ENCODE results near the gene EML1.

The EML1 gene

DNA sequence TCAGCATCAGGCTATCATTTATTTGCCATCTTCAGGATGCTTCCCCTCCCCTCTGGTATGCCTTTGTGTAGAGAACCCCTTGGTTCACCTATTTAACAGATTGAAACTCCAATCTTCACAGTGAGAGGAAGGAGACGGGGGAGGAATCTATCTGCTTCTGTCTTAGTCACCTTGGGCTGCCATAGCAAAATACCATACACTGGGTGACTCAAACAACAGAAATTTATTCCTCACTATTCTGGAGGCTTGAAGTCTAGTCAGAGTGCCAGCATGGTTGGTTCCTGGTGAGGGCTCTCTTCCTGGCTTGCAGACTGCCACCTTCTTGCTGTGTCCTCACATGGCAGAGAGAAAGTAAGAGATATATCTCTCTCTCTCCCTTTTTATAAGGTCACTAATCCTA lies 13.5 kb upstream of the EML1 start:
- no peak for DNase-seq (ENCODE audit: low spot score)

DNA sequence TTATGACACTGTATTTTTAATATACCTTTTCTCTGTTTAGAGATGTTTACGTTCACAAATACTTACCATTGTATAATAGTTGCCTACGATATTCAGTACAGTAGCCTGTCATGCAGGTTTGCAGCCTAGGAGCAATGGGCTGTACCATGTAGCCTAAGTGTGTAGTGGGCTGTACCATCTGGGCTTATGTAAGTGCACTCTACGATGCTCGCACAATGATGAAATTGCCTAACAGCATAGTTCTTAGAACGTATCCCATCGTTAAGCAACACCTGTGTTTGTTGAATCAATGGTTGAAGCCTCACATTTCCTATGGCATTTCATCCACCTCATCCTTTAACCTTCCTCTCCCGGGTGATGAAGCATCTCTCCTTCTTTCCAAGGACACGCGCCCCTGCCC lies 12.5 kb upstream of the EML1 start:
- no peak for DNase-seq (ENCODE audit: low spot score)

- DNase-seq (ENCODE audit: low spot score), result no peak
Observed at GRCh38 chr14:99781091-99781490, 12.1 kb upstream of the EML1 start.

- no peak for DNase-seq (ENCODE audit: low spot score)
Observed at GRCh38 chr14:99781853-99782610, 11.2 kb upstream of the EML1 start.

GRCh38 chr14:99784508-99784907 lies 8.7 kb upstream of the EML1 start:
- DNase-seq (ENCODE audit: low spot score), result no peak

DNA sequence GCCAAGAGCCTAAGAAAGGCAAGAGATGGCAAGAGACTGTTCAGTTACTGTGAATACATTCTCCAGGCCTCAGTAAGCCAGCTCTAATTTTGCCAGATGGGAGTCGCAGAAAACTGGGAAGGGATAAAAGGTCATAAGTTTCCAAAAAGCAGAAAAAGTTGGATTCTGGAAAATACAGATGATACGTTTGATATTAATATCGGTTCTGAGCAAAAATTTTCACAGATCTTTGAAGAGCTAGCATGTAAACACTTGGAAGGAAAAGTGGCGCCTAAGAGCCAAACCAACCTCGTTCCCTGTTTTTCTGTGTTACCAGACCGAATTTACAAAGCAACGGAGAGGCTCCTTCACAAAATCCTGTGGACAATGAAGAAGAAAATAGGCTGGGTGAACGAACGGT lies 7.8 kb upstream of the EML1 start:
- no peak for DNase-seq (ENCODE audit: low spot score)

- no peak for DNase-seq (ENCODE audit: low spot score)
Observed at GRCh38 chr14:99786511-99786989, 6.7 kb upstream of the EML1 start.

GRCh38 chr14:99788713-99789112 lies 4.5 kb upstream of the EML1 start:
- DNase-seq (ENCODE audit: low spot score), result no peak

GRCh38 chr14:99789581-99789980 lies 3.6 kb upstream of the EML1 start:
- no peak for DNase-seq (ENCODE audit: low spot score)

DNA sequence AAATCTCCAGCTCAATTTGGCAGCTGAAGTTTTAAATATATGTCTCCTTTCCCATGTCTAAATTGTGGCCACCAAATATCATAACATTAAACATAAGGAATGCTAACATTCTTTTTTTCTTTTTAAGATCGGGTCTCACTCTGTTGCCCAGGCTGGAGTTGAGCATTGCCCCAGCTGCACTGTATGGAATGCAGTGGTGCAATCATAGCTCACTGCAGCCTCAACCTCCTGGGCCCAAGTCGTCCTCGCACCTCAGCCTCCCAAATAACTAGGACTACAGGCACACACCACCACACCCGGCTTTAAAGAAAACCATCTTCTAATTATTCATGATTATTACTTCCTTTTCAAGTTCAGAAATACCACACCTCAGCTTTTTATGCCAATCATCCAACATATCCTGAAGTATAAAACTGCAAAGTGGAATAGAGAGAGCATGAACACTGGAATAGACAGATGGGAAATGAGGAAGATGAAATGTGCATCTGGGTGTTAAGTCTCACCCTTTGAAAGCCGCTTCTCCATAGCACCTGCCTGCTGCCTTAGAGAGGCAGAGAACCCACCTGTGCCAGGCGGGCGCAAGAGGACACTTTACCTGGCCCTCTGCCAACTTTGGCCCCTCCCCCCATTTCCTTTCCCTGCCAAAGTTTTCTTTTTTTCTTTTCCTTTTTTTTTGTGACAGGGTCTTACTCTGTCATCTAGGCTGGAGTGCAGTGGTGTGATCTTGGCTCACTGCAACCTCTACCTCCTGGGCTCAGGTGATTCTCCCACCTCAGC lies 2.8 kb upstream of the EML1 start:
- DNase-seq (ENCODE audit: low spot score), result no peak

DNA sequence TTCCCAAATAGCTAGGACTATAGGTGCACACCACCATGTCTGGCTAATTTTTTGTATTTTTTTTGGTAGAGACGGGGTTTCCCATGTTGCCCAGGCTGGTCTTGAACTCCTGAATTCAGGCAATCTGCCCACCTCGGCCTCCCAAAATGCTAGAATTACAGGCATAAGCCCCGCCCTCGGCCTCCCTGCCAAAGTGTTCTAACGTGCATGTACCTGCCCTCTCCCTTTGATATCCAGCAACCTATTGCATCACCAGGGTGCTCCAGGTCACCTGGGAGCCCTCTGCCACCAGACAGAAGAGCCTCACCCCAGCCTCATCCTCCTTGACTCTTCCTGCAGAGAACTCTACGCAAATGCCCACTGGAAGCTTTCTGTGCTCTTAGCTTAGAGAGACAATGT lies 2.2 kb upstream of the EML1 start:
- DNase-seq (ENCODE audit: low spot score), result no peak

- DNase-seq (ENCODE audit: low spot score), result no peak
Observed at GRCh38 chr14:99791476-99792209, 1.6 kb upstream of the EML1 start.

DNA sequence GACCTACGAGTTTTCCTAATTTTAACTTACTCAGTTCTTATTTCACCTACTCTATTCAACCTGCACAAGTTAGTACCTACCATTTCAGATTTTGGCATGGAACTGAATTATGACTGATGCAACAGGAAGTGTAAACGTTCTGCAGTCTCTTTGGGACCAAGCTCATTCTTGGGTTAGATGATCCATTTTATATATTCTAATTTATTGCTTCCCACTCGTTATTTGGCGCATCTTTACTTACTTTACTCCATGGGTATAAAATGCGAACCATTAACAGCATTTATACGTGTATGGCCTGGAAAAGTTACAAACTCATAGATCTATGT lies 1.0 kb upstream of the EML1 start:
- no peak for DNase-seq (ENCODE audit: low spot score)

DNA sequence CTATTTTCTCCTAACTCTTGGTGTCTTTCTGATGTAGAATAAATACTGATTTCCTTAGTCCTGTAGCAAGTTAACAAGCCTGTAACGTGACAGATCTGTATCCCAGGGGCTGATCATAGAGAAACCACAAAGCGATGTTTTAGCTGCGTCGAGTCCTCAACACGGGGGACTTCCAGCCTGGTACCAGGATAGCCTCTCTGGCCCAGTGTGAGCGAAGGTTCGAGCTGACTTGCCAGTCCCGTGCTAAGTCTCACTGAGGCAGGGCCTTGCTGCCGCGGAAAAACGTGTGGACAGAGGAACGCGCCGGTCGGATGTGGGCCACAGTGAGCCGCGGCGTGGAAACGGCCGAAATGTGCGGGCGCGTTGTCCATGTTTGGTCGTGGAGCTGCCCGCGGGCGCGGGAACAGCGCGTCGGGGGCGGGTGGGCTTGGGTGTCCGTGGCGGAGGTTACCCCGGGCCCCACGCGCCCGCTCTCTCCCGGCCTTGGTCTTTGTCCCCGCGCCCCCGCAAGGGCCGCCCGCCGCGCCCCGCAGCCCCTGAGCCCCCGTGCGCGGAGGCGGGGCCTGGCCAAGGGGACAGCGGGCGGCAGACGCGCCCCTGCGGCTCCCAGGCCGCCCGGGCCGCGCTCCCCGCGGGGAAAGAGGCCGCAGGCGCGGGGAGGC lies 531 bp upstream of the EML1 start:
- DNase-seq (ENCODE audit: low spot score), result no peak

DNA sequence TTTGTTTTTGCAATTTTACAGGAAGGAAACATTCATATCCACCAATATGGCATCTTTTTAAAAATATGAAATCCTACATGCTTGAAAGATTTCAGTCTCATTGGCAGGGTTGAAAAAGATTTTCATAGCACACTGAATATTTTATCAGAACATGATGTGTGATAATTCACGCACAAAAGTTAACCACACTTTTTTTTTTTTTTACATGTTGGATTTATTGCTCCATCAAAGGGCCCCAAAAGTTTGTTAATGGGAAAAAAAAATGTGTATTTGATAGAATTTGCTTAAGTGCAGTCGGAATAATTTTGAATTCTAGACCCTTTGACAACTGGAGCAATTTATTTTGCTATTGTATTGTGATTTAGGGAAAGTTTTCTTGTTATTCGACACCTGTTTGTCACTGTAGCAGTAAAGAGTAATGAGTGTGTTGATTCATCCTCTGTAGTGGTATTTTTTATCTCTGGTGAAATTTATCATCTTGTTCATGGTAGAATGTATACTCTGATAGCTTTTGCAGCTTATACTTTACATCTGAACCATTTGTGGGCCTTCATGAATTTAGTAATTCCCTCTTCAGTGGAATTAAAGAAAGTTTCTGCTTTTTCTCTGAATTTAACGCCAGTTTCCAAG lies 1.1 kb downstream of the EML1 start:
- DNase-seq (ENCODE audit: low spot score), result no peak

GRCh38 chr14:99795046-99795445 lies 1.8 kb downstream of the EML1 start:
- no peak for DNase-seq (ENCODE audit: low spot score)

- no peak for DNase-seq (ENCODE audit: low spot score)
Observed at GRCh38 chr14:99797231-99797630, 4.0 kb downstream of the EML1 start.

- DNase-seq (ENCODE audit: low spot score), result no peak
Observed at GRCh38 chr14:99800781-99801180, 7.6 kb downstream of the EML1 start.

DNA sequence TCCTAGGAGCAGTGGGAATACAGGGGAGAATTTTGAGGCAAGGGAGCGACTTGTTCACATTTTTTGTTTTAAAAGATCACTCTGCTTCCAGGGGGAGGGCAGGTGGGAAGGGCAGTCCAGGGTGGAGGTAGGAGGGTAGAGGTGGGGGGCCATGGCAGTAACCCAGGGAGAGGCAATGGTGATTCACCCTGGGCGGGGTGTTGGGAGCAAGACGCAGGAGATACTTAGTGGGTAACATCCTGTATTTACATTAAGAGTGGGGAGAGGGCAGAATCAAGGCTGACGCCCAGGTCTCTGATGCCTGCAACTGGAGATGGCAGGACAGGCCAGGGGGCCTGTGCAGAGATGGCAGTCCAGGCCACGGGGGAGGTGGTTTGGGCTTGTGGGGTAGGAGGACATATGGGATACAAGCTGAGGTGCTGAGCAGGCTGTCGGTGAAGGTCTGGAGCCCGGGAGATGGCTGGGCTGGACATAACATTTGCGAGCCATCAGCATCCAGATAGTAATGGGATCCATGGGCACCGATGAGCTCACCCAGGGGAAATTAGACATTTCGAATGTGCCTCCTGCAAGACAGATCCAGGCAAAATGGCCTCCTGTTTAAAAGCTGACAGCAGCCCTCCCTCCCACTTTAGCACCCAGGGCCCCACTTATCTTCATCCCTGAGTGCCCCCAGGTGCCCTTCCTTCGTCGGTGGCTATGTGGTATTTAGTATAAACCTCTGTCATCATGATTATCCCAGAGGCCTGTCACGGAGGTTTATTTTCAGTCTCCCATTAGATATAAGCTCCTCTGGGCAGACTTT lies 9.3 kb downstream of the EML1 start:
- DNase-seq (ENCODE audit: low spot score), result no peak

- no peak for DNase-seq (ENCODE audit: low spot score)
Observed at GRCh38 chr14:99803106-99803775, 10.0 kb downstream of the EML1 start.

DNA sequence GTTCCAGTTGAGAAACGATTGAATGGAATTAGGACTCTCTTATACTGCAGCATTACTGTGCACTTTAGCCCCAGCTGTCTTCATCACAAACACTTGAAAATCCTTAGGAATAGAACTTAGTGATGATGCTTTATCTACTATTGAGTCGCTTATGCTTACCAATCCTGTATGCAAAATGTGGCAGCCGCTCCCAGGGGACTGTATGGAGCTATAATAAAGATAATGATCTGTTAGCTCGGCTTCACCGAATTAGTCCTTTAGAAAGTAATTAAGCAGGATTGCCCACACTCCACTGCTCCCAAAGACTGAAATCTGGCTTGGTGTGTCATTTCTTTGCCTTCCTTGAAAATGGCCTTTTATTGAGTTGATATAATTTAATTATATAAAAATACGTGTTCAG lies 10.6 kb downstream of the EML1 start:
- DNase-seq (ENCODE audit: low spot score), result no peak
